ENCODE data around the gene VMP1.

VMP1 gene

DNA sequence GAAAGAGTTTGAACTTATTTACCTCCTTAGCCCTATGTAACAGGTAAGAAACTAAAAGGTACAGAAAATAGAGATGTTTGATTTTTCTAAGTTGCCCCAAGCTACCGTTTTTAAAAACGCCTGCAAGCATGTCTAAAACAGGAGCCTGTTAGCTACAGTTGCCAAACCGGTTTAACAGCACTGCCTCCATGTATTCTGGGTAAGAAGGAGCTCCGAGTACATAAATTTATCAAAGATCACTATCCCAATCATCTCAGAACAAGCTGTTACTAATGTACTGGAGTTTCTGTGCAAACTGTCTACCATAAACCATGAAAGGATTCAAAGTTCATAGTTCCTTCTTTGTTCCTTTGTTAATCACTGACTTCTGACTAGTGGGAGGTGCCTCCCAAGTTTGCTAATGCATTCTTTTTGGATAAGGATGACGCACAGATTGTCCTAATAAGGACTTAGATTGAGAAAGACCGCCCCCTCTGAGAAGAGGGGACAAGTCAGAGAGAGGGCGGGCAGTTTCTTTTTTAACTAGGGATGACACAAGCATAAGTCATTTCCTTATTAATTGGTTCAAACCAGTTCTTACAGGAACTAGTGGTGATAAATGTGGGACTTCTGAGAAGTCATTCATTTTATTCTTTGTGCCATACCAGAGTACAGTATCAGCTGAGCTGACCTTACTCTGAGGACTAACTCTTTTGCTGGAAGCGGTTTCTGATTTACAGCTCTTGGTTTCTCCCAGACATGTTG is 130.0 kb downstream of the VMP1 start (continued):
- TF ChIP-seq, protein P1, sequence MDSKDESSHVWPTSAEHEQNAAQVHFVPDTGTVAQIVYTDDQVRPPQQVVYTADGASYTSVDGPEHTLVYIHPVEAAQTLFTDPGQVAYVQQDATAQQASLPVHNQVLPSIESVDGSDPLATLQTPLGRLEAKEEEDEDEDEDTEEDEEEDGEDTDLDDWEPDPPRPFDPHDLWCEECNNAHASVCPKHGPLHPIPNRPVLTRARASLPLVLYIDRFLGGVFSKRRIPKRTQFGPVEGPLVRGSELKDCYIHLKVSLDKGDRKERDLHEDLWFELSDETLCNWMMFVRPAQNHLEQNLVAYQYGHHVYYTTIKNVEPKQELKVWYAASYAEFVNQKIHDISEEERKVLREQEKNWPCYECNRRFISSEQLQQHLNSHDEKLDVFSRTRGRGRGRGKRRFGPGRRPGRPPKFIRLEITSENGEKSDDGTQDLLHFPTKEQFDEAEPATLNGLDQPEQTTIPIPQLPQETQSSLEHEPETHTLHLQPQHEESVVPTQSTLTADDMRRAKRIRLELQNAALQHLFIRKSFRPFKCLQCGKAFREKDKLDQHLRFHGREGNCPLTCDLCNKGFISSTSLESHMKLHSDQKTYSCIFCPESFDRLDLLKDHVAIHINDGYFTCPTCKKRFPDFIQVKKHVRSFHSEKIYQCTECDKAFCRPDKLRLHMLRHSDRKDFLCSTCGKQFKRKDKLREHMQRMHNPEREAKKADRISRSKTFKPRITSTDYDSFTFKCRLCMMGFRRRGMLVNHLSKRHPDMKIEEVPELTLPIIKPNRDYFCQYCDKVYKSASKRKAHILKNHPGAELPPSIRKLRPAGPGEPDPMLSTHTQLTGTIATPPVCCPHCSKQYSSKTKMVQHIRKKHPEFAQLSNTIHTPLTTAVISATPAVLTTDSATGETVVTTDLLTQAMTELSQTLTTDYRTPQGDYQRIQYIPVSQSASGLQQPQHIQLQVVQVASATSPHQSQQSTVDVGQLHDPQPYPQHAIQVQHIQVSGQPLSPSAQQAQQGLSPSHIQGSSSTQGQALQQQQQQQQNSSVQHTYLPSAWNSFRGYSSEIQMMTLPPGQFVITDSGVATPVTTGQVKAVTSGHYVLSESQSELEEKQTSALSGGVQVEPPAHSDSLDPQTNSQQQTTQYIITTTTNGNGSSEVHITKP (tag by site-specific recombination; IDR thresholded peaks at IDR 0.05) = peak; percentile 96
- TF ChIP-seq REPIN1 (tag by site-specific recombination; IDR thresholded peaks at IDR 0.05; ENCODE audit: low read depth) (no peak), ZNF629 (tag by site-specific recombination; IDR thresholded peaks at IDR 0.05) (peak; percentile 92), ZNF394 (tag by site-specific recombination; IDR thresholded peaks at IDR 0.05; ENCODE audit: borderline replicate concordance) (peak; percentile 22; the same call in 1 of the 2 replicates), ZEB2 (tag by site-specific recombination; IDR thresholded peaks at IDR 0.05) (peak; percentile 80), ZXDB (tag by site-specific recombination; IDR thresholded peaks at IDR 0.05) (0 out of 2 replicates have a peak, but pooled peaks have one; percentile 51), ZNF311 (tag by site-specific recombination; IDR thresholded peaks at IDR 0.05; ENCODE audit: borderline replicate concordance) (no peak), KLF10 (tag by site-specific recombination; IDR thresholded peaks at IDR 0.05) (peak; percentile 62; the same call in 1 of the 2 replicates), ZNF501 (tag by site-specific recombination; IDR thresholded peaks at IDR 0.05) (0 out of 2 replicates have a peak, but pooled peaks have one; percentile 18), GLIS2 (tag by site-specific recombination; IDR thresholded peaks at IDR 0.05) (peak; percentile 85), BCL11A (tag by site-specific recombination; IDR thresholded peaks at IDR 0.05; ENCODE audit: low read depth) (0 out of 2 replicates have a peak, but pooled peaks have one; percentile 63), KLF16 (tag by site-specific recombination; IDR thresholded peaks at IDR 0.05) (peak; percentile 46; the same call in 1 of the 2 replicates), KLF8 (tag by site-specific recombination; IDR thresholded peaks at IDR 0.05) (peak; percentile 58; the same call in 1 of the 2 replicates), IKZF3 (tag by site-specific recombination; IDR thresholded peaks at IDR 0.05) (peak; percentile 93), ZNF335 (tag by site-specific recombination; conservative IDR thresholded peaks at IDR 0.05) (0 out of 2 replicates have a peak, but pooled peaks have one; percentile 33), ZNF600 (tag by site-specific recombination; IDR thresholded peaks at IDR 0.05) (peak; percentile 92), ZNF2 (tag by site-specific recombination; IDR thresholded peaks at IDR 0.05) (no peak), PRDM1 (tag by site-specific recombination; IDR thresholded peaks at IDR 0.05) (peak; percentile 24)
- TF ChIP-seq, protein P2, sequence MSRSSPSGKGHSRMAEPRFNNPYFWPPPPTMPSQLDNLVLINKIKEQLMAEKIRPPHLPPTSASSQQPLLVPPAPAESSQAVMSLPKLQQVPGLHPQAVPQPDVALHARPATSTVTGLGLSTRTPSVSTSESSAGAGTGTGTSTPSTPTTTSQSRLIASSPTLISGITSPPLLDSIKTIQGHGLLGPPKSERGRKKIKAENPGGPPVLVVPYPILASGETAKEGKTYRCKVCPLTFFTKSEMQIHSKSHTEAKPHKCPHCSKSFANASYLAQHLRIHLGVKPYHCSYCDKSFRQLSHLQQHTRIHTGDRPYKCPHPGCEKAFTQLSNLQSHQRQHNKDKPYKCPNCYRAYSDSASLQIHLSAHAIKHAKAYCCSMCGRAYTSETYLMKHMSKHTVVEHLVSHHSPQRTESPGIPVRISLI (tag by site-specific recombination; IDR thresholded peaks at IDR 0.05) = no peak; the same call in 1 of the 2 replicates
- TF ChIP-seq, protein P3, sequence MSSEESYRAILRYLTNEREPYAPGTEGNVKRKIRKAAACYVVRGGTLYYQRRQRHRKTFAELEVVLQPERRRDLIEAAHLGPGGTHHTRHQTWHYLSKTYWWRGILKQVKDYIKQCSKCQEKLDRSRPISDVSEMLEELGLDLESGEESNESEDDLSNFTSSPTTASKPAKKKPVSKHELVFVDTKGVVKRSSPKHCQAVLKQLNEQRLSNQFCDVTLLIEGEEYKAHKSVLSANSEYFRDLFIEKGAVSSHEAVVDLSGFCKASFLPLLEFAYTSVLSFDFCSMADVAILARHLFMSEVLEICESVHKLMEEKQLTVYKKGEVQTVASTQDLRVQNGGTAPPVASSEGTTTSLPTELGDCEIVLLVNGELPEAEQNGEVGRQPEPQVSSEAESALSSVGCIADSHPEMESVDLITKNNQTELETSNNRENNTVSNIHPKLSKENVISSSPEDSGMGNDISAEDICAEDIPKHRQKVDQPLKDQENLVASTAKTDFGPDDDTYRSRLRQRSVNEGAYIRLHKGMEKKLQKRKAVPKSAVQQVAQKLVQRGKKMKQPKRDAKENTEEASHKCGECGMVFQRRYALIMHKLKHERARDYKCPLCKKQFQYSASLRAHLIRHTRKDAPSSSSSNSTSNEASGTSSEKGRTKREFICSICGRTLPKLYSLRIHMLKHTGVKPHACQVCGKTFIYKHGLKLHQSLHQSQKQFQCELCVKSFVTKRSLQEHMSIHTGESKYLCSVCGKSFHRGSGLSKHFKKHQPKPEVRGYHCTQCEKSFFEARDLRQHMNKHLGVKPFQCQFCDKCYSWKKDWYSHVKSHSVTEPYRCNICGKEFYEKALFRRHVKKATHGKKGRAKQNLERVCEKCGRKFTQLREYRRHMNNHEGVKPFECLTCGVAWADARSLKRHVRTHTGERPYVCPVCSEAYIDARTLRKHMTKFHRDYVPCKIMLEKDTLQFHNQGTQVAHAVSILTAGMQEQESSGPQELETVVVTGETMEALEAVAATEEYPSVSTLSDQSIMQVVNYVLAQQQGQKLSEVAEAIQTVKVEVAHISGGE (tag by site-specific recombination; conservative IDR thresholded peaks at IDR 0.05; ENCODE audit: low read depth) = peak; percentile 25; the same call in 1 of the 2 replicates
- TF ChIP-seq, protein P4, sequence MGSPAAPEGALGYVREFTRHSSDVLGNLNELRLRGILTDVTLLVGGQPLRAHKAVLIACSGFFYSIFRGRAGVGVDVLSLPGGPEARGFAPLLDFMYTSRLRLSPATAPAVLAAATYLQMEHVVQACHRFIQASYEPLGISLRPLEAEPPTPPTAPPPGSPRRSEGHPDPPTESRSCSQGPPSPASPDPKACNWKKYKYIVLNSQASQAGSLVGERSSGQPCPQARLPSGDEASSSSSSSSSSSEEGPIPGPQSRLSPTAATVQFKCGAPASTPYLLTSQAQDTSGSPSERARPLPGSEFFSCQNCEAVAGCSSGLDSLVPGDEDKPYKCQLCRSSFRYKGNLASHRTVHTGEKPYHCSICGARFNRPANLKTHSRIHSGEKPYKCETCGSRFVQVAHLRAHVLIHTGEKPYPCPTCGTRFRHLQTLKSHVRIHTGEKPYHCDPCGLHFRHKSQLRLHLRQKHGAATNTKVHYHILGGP (tag by site-specific recombination; IDR thresholded peaks at IDR 0.05) = no peak
- TF ChIP-seq, protein P5, sequence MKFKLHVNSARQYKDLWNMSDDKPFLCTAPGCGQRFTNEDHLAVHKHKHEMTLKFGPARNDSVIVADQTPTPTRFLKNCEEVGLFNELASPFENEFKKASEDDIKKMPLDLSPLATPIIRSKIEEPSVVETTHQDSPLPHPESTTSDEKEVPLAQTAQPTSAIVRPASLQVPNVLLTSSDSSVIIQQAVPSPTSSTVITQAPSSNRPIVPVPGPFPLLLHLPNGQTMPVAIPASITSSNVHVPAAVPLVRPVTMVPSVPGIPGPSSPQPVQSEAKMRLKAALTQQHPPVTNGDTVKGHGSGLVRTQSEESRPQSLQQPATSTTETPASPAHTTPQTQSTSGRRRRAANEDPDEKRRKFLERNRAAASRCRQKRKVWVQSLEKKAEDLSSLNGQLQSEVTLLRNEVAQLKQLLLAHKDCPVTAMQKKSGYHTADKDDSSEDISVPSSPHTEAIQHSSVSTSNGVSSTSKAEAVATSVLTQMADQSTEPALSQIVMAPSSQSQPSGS (tag by site-specific recombination; IDR thresholded peaks at IDR 0.05; ENCODE audit: low read depth) = peak; percentile 60; the same call in 1 of the 2 replicates
- TF ChIP-seq, protein P6, sequence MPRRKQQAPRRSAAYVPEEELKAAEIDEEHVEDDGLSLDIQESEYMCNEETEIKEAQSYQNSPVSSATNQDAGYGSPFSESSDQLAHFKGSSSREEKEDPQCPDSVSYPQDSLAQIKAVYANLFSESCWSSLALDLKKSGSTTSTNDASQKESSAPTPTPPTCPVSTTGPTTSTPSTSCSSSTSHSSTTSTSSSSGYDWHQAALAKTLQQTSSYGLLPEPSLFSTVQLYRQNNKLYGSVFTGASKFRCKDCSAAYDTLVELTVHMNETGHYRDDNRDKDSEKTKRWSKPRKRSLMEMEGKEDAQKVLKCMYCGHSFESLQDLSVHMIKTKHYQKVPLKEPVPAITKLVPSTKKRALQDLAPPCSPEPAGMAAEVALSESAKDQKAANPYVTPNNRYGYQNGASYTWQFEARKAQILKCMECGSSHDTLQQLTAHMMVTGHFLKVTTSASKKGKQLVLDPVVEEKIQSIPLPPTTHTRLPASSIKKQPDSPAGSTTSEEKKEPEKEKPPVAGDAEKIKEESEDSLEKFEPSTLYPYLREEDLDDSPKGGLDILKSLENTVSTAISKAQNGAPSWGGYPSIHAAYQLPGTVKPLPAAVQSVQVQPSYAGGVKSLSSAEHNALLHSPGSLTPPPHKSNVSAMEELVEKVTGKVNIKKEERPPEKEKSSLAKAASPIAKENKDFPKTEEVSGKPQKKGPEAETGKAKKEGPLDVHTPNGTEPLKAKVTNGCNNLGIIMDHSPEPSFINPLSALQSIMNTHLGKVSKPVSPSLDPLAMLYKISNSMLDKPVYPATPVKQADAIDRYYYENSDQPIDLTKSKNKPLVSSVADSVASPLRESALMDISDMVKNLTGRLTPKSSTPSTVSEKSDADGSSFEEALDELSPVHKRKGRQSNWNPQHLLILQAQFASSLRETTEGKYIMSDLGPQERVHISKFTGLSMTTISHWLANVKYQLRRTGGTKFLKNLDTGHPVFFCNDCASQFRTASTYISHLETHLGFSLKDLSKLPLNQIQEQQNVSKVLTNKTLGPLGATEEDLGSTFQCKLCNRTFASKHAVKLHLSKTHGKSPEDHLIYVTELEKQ (tag by site-specific recombination; IDR thresholded peaks at IDR 0.05; ENCODE audit: borderline replicate concordance) = peak; percentile 46
